Activated effector memory CD4-positive, alpha-beta T cell treated with anti-CD3 and anti-CD28 coated beads, Interleukin-2, amount 50 U/mL, for 16 hours (primary cell): ENCODE measurements around the gene TRNP1.
A peak's percentile ranks its signal among the peaks of the same experiment; 100 is the strongest.
"Not testable (repeated sequence)": the region's sequence is repeated elsewhere in the genome, so short reads cannot be mapped to it uniquely, and the experiment has no call there.

Experiments
- DNase-seq: peaks from one replicate; pipeline ENCODE4 v3.0.0-alpha.2; 2020

Gene TRNP1

GRCh38 chr1:26976621-26977510, 16.6 kb upstream of the TRNP1 start:
- no peak for DNase-seq

- no peak for DNase-seq
These were observed 14.6 kb upstream of the TRNP1 start for GRCh38 chr1:26978901-26979300.

GRCh38 chr1:26981146-26981846, 12.2 kb upstream of the TRNP1 start:
- no peak for DNase-seq

- no peak for DNase-seq
These were observed 9.6 kb upstream of the TRNP1 start for GRCh38 chr1:26983863-26984262.

GRCh38 chr1:26984291-26984690, 9.2 kb upstream of the TRNP1 start:
- DNase-seq: no peak

- DNase-seq: no peak
These were observed 6.8 kb upstream of the TRNP1 start for GRCh38 chr1:26986658-26987057.

- DNase-seq: not testable (repeated sequence)
These were observed 3.9 kb upstream of the TRNP1 start for GRCh38 chr1:26989403-26990109.

GRCh38 chr1:26991310-26992116, 2.0 kb upstream of the TRNP1 start:
- DNase-seq: no peak

- DNase-seq: peak; percentile 69
These were observed 711 bp downstream of the TRNP1 start for GRCh38 chr1:26994020-26994786.

GRCh38 chr1:26994787-26995517, 1.5 kb downstream of the TRNP1 start:
- no peak for DNase-seq

- no peak for DNase-seq
These were observed 2.5 kb downstream of the TRNP1 start for GRCh38 chr1:26996024-26996423.

- DNase-seq: no peak
These were observed 3.2 kb downstream of the TRNP1 start for GRCh38 chr1:26996665-26997064.

GRCh38 chr1:26998429-26999300, 5.2 kb downstream of the TRNP1 start:
- DNase-seq: no peak

GRCh38 chr1:26999440-26999987, 6.0 kb downstream of the TRNP1 start:
- DNase-seq: no peak

- DNase-seq: no peak
These were observed 6.8 kb downstream of the TRNP1 start for GRCh38 chr1:27000090-27000816.

- DNase-seq: no peak
These were observed 7.4 kb downstream of the TRNP1 start for GRCh38 chr1:27000817-27001460.

GRCh38 chr1:27001570-27002360, 8.3 kb downstream of the TRNP1 start:
- DNase-seq: no peak
